Measurements from ENCODE around the gene E4F1.

DNA sequence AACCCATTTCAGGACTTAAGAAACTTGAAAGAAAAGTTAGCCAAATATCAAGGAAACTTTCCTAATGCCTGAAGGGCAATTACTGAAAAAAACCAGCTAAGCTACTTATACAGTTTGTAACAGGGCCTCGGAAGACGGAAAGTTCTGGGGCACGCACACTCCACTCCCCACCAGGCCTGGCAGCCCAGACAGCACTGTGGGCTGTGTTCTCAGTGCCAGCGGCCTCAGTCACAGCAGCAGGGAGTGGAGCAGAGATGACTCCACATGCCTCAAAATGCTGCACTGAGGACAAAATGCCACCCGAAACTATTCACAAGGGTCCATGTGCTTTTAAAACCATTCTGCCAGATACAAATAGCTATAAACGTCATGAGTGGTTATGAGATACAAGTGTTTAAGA lies 34.3 kb downstream of the E4F1 start:
- TF ChIP-seq POLR2A (IDR thresholded peaks at IDR 0.05; ENCODE audit: low read length) (no peak), GATA1 (IDR thresholded peaks at IDR 0.05; ENCODE audit: low read depth, low read length) (no peak)
